Measurements from ENCODE around the gene FBLN2. TPM values are rescaled to one million over a fixed set of nuclear protein-coding genes. Genes with fewer than 3 reads are reported as not detected.

FBLN2 gene
- total RNA-seq, 3 donors from 2014 or later (not counting 1 experiment from before 2014, with no cell fraction given) = 0.61 to 2.7 (median 1.6) TPM

DNA sequence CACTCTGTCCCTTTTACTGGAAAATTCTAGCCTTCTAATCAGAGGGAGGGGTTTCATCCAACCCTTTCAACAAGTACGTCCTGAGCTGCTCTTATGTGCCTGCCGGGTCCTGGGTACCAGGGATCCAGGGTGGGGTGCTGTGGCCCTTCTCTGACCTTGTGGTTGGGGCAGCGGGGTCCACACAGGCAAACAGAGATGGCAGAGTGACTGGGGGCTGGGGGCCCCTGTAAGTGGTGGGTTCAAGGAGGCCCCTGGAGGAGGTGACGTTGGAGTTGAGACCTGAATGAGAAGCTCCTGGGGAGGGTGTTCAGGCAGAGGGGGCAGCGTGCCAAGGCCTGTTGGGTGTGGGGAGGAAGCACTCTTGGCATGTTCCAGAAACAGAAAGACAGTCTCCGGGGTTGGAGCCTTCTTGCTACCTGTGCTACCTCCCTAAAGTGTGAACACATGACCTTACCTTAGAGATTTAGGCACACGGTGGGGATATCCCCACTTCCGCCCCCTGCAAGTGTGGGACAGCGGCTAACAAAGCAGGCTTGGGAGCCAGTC is 78.1 kb downstream of the FBLN2 start:
- H3K27me3 ChIP-seq (ENCODE audit: control insufficient read depth, insufficient read depth, low read length) = no peaks in the 10 kb centered on the region
- Mint-ChIP-seq H3K9me3 (no peaks in the 10 kb centered on the region), H3K4me1 (peaks cover under 1 to 2% of the 10 kb centered on the region in 2 donors), H3K27ac (no peak overlapping the region), H3K4me3 (no peak overlapping the region), H3K36me3 (no peaks in the 10 kb centered on the region), H3K27me3 (ENCODE audit: low read depth in 2 of 2) (no peaks in the 10 kb centered on the region)
- H3K27ac ChIP-seq (ENCODE audit: low read length) = no peak overlapping the region
- WGBS (ENCODE audit: insufficient coverage) = 79% methylated on average over 9 of the region's 9 CpGs
- ATAC-seq = no peak
- no peaks in the 10 kb centered on the region for H3K36me3 ChIP-seq (ENCODE audit: control insufficient read depth, insufficient read depth, low read length)
- H3K4me1 ChIP-seq (ENCODE audit: control insufficient read depth, insufficient read depth, low read length) = peaks cover 3% of the 10 kb centered on the region
- no peak for DNase-seq
- no peak overlapping the region for H3K4me3 ChIP-seq (ENCODE audit: low read length)
- intact Hi-C loops (cut with micrococcal nuclease) = no loop called here
- TF ChIP-seq, protein P1, sequence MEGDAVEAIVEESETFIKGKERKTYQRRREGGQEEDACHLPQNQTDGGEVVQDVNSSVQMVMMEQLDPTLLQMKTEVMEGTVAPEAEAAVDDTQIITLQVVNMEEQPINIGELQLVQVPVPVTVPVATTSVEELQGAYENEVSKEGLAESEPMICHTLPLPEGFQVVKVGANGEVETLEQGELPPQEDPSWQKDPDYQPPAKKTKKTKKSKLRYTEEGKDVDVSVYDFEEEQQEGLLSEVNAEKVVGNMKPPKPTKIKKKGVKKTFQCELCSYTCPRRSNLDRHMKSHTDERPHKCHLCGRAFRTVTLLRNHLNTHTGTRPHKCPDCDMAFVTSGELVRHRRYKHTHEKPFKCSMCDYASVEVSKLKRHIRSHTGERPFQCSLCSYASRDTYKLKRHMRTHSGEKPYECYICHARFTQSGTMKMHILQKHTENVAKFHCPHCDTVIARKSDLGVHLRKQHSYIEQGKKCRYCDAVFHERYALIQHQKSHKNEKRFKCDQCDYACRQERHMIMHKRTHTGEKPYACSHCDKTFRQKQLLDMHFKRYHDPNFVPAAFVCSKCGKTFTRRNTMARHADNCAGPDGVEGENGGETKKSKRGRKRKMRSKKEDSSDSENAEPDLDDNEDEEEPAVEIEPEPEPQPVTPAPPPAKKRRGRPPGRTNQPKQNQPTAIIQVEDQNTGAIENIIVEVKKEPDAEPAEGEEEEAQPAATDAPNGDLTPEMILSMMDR (IDR thresholded peaks at IDR 0.05) = no peak
- no peaks in the 10 kb centered on the region for H3K9me3 ChIP-seq (ENCODE audit: control insufficient read depth, insufficient read depth, low read length)

DNA sequence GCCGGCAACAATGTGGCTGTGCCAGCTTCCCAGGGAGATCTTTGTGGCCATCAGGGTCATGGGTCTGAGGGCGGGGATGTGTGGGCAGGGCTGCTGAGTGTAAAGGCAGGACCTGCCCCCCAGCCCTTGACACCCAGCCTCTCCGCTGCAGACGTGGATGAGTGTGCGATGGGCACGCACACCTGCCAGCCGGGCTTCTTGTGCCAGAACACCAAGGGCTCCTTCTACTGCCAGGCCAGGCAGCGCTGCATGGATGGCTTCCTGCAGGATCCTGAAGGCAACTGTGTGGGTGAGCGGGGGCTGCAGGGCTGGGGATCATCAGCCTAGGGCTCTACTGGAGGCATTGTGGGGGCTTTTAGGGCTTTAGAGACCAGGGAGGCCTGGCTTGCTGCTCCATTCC is 78.8 kb downstream of the FBLN2 start:
- no peaks in the 10 kb centered on the region for H3K27me3 Mint-ChIP-seq (ENCODE audit: low read depth in 2 of 2)
- DNase-seq = no peak
- H3K36me3 Mint-ChIP-seq = no peaks in the 10 kb centered on the region
- TF ChIP-seq, protein P1 (IDR thresholded peaks at IDR 0.05) = no peak
- Histone ChIP-seq H3K27me3 (ENCODE audit: control insufficient read depth, insufficient read depth, low read length) (no peaks in the 10 kb centered on the region), H3K4me1 (ENCODE audit: control insufficient read depth, insufficient read depth, low read length) (no peaks in the 10 kb centered on the region), H3K4me3 (ENCODE audit: low read length) (no peak overlapping the region), H3K9me3 (ENCODE audit: control insufficient read depth, insufficient read depth, low read length) (no peaks in the 10 kb centered on the region), H3K36me3 (ENCODE audit: control insufficient read depth, insufficient read depth, low read length) (no peaks in the 10 kb centered on the region), H3K27ac (ENCODE audit: low read length) (no peak overlapping the region)
- no peaks in the 10 kb centered on the region for H3K4me1 Mint-ChIP-seq
- H3K9me3 Mint-ChIP-seq = no peaks in the 10 kb centered on the region
- H3K4me3 Mint-ChIP-seq = no peak overlapping the region
- intact Hi-C loops (cut with micrococcal nuclease) = no loop called here
- H3K27ac Mint-ChIP-seq = no peak overlapping the region
- ATAC-seq = no peak
- 92% methylated on average over 9 of the region's 9 CpGs for WGBS (ENCODE audit: insufficient coverage)

DNA sequence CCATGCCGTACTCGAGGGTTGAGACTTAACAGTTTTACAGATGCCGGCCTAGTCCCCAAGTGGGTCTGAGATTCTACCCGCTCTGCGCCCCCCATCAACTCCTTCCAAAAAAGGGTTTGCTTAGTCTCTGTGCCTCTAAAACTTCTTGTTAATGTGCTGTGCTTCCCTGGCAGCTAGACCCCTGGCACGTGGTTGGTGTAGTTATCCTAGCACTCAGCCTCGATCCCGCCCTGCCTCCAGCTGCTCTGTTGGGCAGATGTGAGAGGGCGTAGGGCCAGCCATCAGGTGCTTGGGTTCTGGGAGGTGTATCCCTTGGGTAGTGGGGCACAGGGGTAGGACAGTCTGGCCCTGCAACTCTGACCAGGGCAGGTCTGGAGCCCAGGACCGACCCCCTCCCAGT is 79.5 kb downstream of the FBLN2 start:
- Mint-ChIP-seq H3K4me3 (no peak overlapping the region), H3K27me3 (ENCODE audit: low read depth in 2 of 2) (no peaks in the 10 kb centered on the region), H3K27ac (no peak overlapping the region), H3K9me3 (no peaks in the 10 kb centered on the region), H3K36me3 (no peaks in the 10 kb centered on the region), H3K4me1 (no peaks in the 10 kb centered on the region)
- WGBS (ENCODE audit: insufficient coverage) = 89% methylated on average over 10 of the region's 10 CpGs
- ATAC-seq = no peak
- intact Hi-C loops (cut with micrococcal nuclease) = no loop called here
- Histone ChIP-seq H3K4me3 (ENCODE audit: low read length) (no peak overlapping the region), H3K36me3 (ENCODE audit: control insufficient read depth, insufficient read depth, low read length) (no peaks in the 10 kb centered on the region), H3K9me3 (ENCODE audit: control insufficient read depth, insufficient read depth, low read length) (no peaks in the 10 kb centered on the region), H3K4me1 (ENCODE audit: control insufficient read depth, insufficient read depth, low read length) (no peaks in the 10 kb centered on the region), H3K27ac (ENCODE audit: low read length) (no peak overlapping the region), H3K27me3 (ENCODE audit: control insufficient read depth, insufficient read depth, low read length) (no peaks in the 10 kb centered on the region)
- no peak for DNase-seq
- TF ChIP-seq, protein P1 (IDR thresholded peaks at IDR 0.05) = no peak
